ENCODE data around the gene CSTPP1.

Gene CSTPP1

DNA sequence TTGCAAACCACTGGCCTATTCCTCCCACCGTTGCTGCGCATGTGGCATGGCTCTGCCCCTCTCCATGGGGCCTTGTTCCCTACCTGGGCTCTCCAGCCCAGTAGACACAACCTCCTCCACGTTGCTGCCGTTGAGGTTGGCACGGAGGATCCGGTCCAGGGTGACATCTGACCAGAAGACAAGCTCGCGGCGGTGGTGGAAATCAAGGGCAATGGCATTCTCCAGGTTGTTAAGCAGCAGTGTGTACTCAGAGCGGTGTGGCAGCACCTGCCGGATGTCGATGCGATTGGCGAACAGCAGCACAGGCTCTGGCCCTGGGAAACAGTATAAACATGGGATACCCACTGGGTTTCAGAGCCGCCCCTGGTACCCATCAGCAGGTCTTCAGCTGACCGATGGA, 42.1 kb upstream of the CSTPP1 start:
- no peak overlapping the region for H2AFZ ChIP-seq (ENCODE audit: low read length)
- no peak overlapping the region for H3K4ac ChIP-seq (ENCODE audit: low read length)
- peaks cover 2% of the 10 kb centered on the region for H3K79me1 ChIP-seq (ENCODE audit: low read depth, low read length)
- H3K36me3 ChIP-seq (replicated peaks in 1 of 2; ENCODE audit: control insufficient read depth in 2 of 2, insufficient read depth in 2 of 2, low read length in 2 of 2) = peaks cover 38 to 80% of the 10 kb centered on the region in 2 donors
- H3K4me1 ChIP-seq (ENCODE audit: control insufficient read depth in 2 of 2, insufficient read depth in 1 of 2, low read depth in 1 of 2, low read length in 2 of 2) = peaks cover 0 to 3% of the 10 kb centered on the region in 2 donors
- H3K23ac ChIP-seq (ENCODE audit: low read depth, low read length, poor library complexity) = no peak overlapping the region
- DNase-seq (ENCODE audit: low spot score) = no peak
- no peak overlapping the region for H2BK15ac ChIP-seq (ENCODE audit: low read length)
- H4K91ac ChIP-seq (ENCODE audit: low read depth, low read length, poor library complexity) = no peak overlapping the region
- no peak overlapping the region for H2BK12ac ChIP-seq (ENCODE audit: low read length)
- H3K9ac ChIP-seq (ENCODE audit: low read depth, low read length, poor library complexity) = no peak overlapping the region
- H3K9me3 ChIP-seq (replicated peaks in 1 of 2; ENCODE audit: control insufficient read depth in 2 of 2, insufficient read depth in 1 of 2, low read depth in 1 of 2, low read length in 2 of 2) = peaks cover 0 to 9% of the 10 kb centered on the region in 2 donors
- no peak overlapping the region for H2BK120ac ChIP-seq (ENCODE audit: low read depth, low read length)
- H4K8ac ChIP-seq (ENCODE audit: low read depth, low read length) = no peak overlapping the region
- H3K27me3 ChIP-seq (ENCODE audit: control insufficient read depth in 3 of 3, insufficient read depth in 3 of 3, low read depth in 1 of 3, low read length in 3 of 3) = no peaks in the 10 kb centered on the region
- H3K27ac ChIP-seq (replicated peaks; ENCODE audit: low read length) = no peak overlapping the region
- no peak overlapping the region for H2BK5ac ChIP-seq (ENCODE audit: low read length)
- no peak overlapping the region for H3K18ac ChIP-seq (ENCODE audit: low read length)
- no CpG with 5 or more reads among the region's 16 CpGs for WGBS, 2 donors (ENCODE audit: extremely low coverage in 2 of 2, insufficient read length in 2 of 2, insufficient replicate concordance in 1 of 2)
- no peak overlapping the region for H3K14ac ChIP-seq (ENCODE audit: low read length)
- no peak overlapping the region for H3K4me2 ChIP-seq (ENCODE audit: insufficient read depth, low read length, poor library complexity, severe bottlenecking)
- H2AK5ac ChIP-seq (ENCODE audit: low read depth, low read length) = no peak overlapping the region
- H3K4me3 ChIP-seq (ENCODE audit: low read length in 2 of 2) = no peak overlapping the region

DNA sequence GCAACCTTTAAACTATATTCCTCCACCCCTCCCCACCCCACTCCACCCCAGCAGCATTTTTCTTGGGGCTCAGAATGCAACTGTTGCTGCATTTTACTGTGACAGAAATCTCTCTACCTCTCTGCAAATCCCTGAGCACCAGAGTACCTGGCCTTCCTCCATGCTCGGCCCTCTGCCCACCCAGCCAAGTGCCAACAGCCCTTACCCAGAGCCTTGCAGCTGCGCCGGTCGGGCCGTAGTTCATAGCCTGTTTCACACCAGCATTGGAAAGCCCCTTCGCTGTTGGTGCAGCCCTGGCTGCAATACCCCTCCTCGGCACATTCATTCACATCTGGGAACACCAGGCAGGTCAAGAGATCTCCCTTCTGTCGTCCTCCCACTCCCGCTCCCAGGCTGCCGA, 41.6 kb upstream of the CSTPP1 start:
- Histone ChIP-seq H3K4me3 (ENCODE audit: low read length in 2 of 2) (no peak overlapping the region), H3K4me2 (ENCODE audit: insufficient read depth, low read length, poor library complexity, severe bottlenecking) (no peak overlapping the region), H3K23ac (ENCODE audit: low read depth, low read length, poor library complexity) (no peak overlapping the region), H2AK5ac (ENCODE audit: low read depth, low read length) (no peak overlapping the region), H2BK120ac (ENCODE audit: low read depth, low read length) (no peak overlapping the region), H3K9me3 (replicated peaks in 1 of 2; ENCODE audit: control insufficient read depth in 2 of 2, insufficient read depth in 1 of 2, low read depth in 1 of 2, low read length in 2 of 2) (peaks cover 0 to 11% of the 10 kb centered on the region in 2 donors), H4K8ac (ENCODE audit: low read depth, low read length) (no peak overlapping the region), H3K4me1 (ENCODE audit: control insufficient read depth in 2 of 2, insufficient read depth in 1 of 2, low read depth in 1 of 2, low read length in 2 of 2) (peaks cover 0 to 3% of the 10 kb centered on the region in 2 donors), H3K9ac (ENCODE audit: low read depth, low read length, poor library complexity) (no peak overlapping the region), H3K27me3 (ENCODE audit: control insufficient read depth in 3 of 3, insufficient read depth in 3 of 3, low read depth in 1 of 3, low read length in 3 of 3) (no peaks in the 10 kb centered on the region), H3K79me1 (ENCODE audit: low read depth, low read length) (peaks cover 2% of the 10 kb centered on the region), H4K91ac (ENCODE audit: low read depth, low read length, poor library complexity) (no peak overlapping the region), H2AFZ (ENCODE audit: low read length) (no peak overlapping the region), H3K4ac (ENCODE audit: low read length) (no peak overlapping the region), H3K14ac (ENCODE audit: low read length) (no peak overlapping the region), H2BK12ac (ENCODE audit: low read length) (no peak overlapping the region), H2BK15ac (ENCODE audit: low read length) (no peak overlapping the region), H3K36me3 (replicated peaks in 1 of 2; ENCODE audit: control insufficient read depth in 2 of 2, insufficient read depth in 2 of 2, low read length in 2 of 2) (peaks cover 39 to 80% of the 10 kb centered on the region in 2 donors), H2BK5ac (ENCODE audit: low read length) (no peak overlapping the region), H3K27ac (replicated peaks; ENCODE audit: low read length) (no peak overlapping the region), H3K18ac (ENCODE audit: low read length) (no peak overlapping the region)
- no CpG with 5 or more reads among the region's 10 CpGs for WGBS, 2 donors (ENCODE audit: extremely low coverage in 2 of 2, insufficient read length in 2 of 2, insufficient replicate concordance in 1 of 2)
- DNase-seq (ENCODE audit: low spot score) = no peak

DNA sequence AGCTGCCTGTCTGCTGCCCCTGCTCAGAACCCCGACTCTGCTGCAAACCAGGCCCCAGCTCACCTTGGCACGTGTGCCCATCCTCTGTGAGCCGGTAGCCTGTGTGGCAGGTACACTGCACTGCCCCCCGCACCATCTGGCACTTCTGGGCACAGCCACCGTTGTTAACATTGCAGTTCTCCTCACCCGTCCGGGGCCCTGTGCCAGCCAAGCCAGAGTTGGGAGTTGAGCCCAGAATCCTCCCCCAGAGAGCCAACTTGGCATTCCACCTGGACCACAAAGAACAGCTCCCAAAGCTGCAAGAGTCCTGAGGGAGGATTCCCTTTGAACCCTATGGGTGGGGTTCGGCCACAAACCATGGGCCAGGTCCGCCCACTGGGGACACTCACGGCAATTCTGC, 40.7 kb upstream of the CSTPP1 start:
- Histone ChIP-seq H3K14ac (ENCODE audit: low read length) (no peak overlapping the region), H2BK5ac (ENCODE audit: low read length) (peak overlapping the region; percentile 66), H2BK120ac (ENCODE audit: low read depth, low read length) (no peak overlapping the region), H2BK15ac (ENCODE audit: low read length) (no peak overlapping the region), H2AFZ (ENCODE audit: low read length) (no peak overlapping the region), H3K4me1 (ENCODE audit: control insufficient read depth in 2 of 2, insufficient read depth in 1 of 2, low read depth in 1 of 2, low read length in 2 of 2) (peaks cover 0 to 3% of the 10 kb centered on the region in 2 donors), H3K36me3 (replicated peaks in 1 of 2; ENCODE audit: control insufficient read depth in 2 of 2, insufficient read depth in 2 of 2, low read length in 2 of 2) (peaks cover 35 to 78% of the 10 kb centered on the region in 2 donors), H3K18ac (ENCODE audit: low read length) (peak overlapping the region; percentile 31), H4K8ac (ENCODE audit: low read depth, low read length) (no peak overlapping the region), H3K79me1 (ENCODE audit: low read depth, low read length) (peaks cover 2% of the 10 kb centered on the region), H3K4me2 (ENCODE audit: insufficient read depth, low read length, poor library complexity, severe bottlenecking) (no peak overlapping the region), H4K91ac (ENCODE audit: low read depth, low read length, poor library complexity) (peak overlapping the region; percentile 30), H3K4me3 (ENCODE audit: low read length in 2 of 2) (no peak overlapping the region), H2AK5ac (ENCODE audit: low read depth, low read length) (no peak overlapping the region), H2BK12ac (ENCODE audit: low read length) (no peak overlapping the region), H3K27me3 (ENCODE audit: control insufficient read depth in 3 of 3, insufficient read depth in 3 of 3, low read depth in 1 of 3, low read length in 3 of 3) (no peaks in the 10 kb centered on the region), H3K4ac (ENCODE audit: low read length) (no peak overlapping the region), H3K9me3 (replicated peaks in 1 of 2; ENCODE audit: control insufficient read depth in 2 of 2, insufficient read depth in 1 of 2, low read depth in 1 of 2, low read length in 2 of 2) (peaks cover 0 to 11% of the 10 kb centered on the region in 2 donors), H3K9ac (ENCODE audit: low read depth, low read length, poor library complexity) (peak overlapping the region; percentile 50), H3K23ac (ENCODE audit: low read depth, low read length, poor library complexity) (no peak overlapping the region), H3K27ac (replicated peaks; ENCODE audit: low read length) (no peak overlapping the region)
- no peak for DNase-seq (ENCODE audit: low spot score)
- no CpG with 5 or more reads among the region's 10 CpGs for WGBS, 2 donors (ENCODE audit: extremely low coverage in 2 of 2, insufficient read length in 2 of 2, insufficient replicate concordance in 1 of 2)

DNA sequence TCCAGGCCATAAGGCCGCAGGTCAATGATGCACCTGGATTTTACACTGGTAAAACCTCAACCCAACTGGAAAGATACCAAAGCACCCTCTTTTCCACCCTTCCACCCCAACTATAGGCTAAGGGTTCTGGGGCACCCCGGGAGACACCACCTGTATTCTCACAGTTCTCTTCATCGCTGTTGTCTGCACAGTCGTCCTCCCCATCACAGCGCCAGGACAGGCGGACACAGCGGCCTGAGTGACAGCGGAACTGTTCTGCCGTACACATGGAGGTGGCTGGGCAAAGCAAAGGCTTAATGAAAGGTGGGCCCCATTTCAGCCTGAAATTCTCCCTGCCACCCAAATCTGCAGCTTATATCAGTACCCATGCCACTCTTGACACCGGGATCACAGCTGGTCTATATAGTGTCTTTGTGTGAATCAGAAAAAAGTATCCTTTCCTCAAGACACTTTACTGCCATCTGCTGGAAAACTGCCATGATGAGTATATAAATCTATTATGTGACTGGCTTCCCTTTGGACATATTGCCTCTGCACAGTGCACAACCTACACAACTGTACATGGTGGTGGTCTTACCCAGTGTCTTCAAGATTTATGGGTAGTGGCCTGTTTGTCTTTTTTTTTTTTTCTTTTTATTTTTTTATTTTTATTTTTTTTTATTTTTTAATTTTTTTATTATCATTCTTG, 39.7 kb upstream of the CSTPP1 start:
- Histone ChIP-seq H3K9me3 (replicated peaks in 1 of 2; ENCODE audit: control insufficient read depth in 2 of 2, insufficient read depth in 1 of 2, low read depth in 1 of 2, low read length in 2 of 2) (peaks cover 0 to 11% of the 10 kb centered on the region in 2 donors), H3K4me1 (ENCODE audit: control insufficient read depth in 2 of 2, insufficient read depth in 1 of 2, low read depth in 1 of 2, low read length in 2 of 2) (peaks cover 0 to 3% of the 10 kb centered on the region in 2 donors), H3K79me1 (ENCODE audit: low read depth, low read length) (peaks cover 2% of the 10 kb centered on the region), H4K8ac (ENCODE audit: low read depth, low read length) (no peak overlapping the region), H3K27ac (replicated peaks; ENCODE audit: low read length) (no peak overlapping the region), H3K18ac (ENCODE audit: low read length) (no peak overlapping the region), H3K23ac (ENCODE audit: low read depth, low read length, poor library complexity) (no peak overlapping the region), H3K36me3 (replicated peaks in 1 of 2; ENCODE audit: control insufficient read depth in 2 of 2, insufficient read depth in 2 of 2, low read length in 2 of 2) (peaks cover 35 to 75% of the 10 kb centered on the region in 2 donors), H2BK120ac (ENCODE audit: low read depth, low read length) (no peak overlapping the region), H4K91ac (ENCODE audit: low read depth, low read length, poor library complexity) (no peak overlapping the region), H3K4me3 (ENCODE audit: low read length in 2 of 2) (no peak overlapping the region), H3K9ac (ENCODE audit: low read depth, low read length, poor library complexity) (no peak overlapping the region), H2AK5ac (ENCODE audit: low read depth, low read length) (peak overlapping the region; percentile 7), H2BK15ac (ENCODE audit: low read length) (no peak overlapping the region), H2BK5ac (ENCODE audit: low read length) (no peak overlapping the region), H3K27me3 (ENCODE audit: control insufficient read depth in 3 of 3, insufficient read depth in 3 of 3, low read depth in 1 of 3, low read length in 3 of 3) (no peaks in the 10 kb centered on the region), H3K14ac (ENCODE audit: low read length) (no peak overlapping the region), H2BK12ac (ENCODE audit: low read length) (no peak overlapping the region), H3K4ac (ENCODE audit: low read length) (no peak overlapping the region), H3K4me2 (ENCODE audit: insufficient read depth, low read length, poor library complexity, severe bottlenecking) (no peak overlapping the region), H2AFZ (ENCODE audit: low read length) (no peak overlapping the region)
- no CpG with 5 or more reads among the region's 10 CpGs for WGBS, 2 donors (ENCODE audit: extremely low coverage in 2 of 2, insufficient read length in 2 of 2, insufficient replicate concordance in 1 of 2)
- DNase-seq (ENCODE audit: low spot score) = no peak

All from neuronal stem cell (in vitro differentiated cells).